DMS53 (cell line): Measurements from ENCODE around the gene C1QTNF12.
"Not testable (repeated sequence)": the region's sequence is repeated elsewhere in the genome, so short reads cannot be mapped to it uniquely, and the experiment has no call there.

Experiments used
- DNase-seq: peaks from one replicate; lab custom pipeline; 2025; lab: John Stamatoyannopoulos, UW

C1QTNF12 gene

DNA sequence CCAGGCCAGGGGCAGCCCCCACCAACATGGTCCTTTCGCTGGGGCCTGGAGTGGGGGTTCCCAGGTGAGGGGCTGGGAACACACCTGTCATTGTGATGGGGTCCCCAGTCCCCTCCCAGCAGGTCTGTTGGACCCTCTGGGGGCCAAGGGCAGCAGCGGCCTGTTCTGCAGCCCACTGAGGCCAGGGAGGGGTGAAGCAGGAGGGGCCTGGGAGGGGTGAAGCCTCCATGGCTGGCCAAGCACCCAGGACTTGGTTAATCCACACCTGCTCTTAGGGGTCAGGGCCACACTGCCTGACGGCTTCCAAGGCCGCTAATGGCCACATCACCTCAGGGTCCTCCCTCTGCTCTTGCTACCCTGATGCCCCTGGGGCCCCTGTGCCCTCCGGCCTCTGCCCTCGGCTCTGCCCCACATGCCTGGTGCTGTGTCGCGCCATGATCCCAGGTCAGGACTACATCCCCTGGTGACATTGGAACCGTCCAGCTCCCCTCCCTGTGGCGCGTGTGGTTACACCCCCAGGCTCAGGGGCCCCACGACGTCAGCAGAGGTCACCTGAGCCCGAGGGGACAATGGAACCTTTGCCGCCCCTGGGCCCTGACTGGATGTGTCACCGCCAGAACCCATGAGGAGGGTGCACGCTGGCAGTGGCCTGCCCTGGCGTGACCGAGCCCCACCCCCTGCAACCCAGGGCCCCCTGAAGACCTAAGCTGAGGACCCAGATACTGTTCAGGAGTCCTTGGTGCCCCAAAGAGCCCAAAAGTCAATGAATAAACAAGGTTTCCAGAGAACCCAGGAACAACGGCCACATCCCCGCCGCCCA is 47.2 kb downstream of the C1QTNF12 start:
- peak; percentile 41 for DNase-seq

DNA sequence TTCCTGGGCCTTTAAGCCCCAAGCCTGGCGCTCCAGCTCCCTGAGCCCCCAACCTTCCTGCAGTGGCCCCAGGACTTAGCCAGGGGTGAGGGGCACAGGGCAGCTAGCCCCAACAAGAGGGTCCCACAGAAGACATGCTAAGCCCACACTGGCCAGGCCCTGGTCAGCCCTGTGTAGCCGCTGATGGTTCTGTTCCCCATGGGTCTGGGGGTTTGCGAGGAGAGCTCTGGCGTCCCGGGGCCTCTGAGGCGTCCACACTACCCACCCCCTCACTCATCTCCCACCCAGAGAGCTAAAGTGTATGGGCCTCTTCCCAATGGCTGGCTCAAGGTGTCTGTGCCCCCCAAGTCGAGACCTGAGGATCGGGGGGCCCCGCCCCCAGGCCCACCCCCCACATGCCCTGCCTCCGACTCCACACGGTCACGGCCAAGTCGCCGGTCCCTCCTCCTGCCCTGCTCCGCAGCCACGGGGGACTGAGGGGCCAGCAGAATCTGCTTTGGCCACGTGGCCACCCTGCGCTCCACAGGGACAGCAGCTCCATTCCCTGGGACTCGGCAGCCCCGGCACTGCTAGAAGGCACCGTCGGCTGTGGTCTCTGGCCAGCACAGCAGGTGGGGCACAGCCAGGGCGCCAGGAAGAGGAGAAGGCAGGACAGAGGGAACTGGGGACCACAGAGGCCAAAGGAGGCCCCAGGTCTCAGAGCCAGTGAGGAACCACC is 47.9 kb downstream of the C1QTNF12 start:
- peak; percentile 53 for DNase-seq

DNA sequence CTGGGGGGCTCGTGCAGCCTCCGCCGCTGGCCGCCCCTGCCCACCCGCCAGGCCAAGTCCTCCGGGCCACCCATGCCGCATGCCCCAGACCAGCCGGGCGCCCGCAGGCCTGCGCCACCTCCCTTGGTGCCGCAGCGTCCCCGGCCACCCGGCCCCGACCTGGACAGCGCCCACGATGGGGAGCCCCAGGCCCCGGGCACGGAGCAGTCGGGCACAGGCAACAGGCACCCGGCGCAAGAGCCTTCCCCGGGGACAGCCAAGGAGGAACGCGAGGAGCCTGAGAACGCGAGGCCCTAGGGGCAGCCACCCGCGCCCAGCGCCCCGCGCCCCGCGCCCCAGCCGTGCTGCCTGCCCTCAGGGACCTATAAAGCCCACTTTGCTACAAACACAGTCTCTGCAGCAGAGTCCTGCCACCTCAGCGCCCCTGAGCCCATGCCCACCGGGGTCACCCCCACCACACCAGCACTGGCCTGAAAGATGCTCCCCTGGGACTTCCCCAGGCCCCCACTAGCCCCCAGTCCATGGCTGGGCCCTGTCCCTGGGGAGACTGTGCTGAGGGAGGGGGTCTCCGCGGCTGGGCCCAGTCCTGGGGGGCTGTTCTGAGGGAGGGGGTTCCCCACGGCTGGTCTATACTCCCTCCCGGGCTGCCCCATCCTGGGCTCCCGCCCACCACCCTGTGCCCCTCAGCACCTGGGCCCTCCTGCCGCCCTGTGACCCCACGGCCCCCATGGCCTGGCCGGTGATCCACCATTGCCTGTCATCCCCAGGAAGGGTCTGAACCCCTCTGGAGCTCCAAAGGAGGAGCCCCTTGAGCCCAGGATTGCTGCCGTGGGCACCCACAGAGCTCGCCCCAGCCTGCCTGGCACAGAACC is 48.7 kb downstream of the C1QTNF12 start:
- no peak for DNase-seq

DNA sequence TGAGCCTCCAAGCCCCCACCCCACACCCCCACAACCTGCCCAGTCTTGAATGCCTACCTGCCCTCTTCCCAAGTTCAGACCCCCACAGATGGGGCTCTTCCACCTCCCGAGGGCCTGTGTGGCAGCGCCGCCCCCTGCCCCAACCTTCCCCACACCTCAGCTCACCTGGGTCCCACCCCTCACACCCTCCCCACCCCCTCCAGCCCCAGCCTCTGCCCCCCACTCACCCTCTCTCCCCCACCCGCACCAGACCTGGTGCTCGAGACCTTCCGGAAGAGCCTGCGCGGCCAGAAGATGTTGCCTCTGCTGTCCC is 49.4 kb downstream of the C1QTNF12 start:
- DNase-seq: no peak

DNA sequence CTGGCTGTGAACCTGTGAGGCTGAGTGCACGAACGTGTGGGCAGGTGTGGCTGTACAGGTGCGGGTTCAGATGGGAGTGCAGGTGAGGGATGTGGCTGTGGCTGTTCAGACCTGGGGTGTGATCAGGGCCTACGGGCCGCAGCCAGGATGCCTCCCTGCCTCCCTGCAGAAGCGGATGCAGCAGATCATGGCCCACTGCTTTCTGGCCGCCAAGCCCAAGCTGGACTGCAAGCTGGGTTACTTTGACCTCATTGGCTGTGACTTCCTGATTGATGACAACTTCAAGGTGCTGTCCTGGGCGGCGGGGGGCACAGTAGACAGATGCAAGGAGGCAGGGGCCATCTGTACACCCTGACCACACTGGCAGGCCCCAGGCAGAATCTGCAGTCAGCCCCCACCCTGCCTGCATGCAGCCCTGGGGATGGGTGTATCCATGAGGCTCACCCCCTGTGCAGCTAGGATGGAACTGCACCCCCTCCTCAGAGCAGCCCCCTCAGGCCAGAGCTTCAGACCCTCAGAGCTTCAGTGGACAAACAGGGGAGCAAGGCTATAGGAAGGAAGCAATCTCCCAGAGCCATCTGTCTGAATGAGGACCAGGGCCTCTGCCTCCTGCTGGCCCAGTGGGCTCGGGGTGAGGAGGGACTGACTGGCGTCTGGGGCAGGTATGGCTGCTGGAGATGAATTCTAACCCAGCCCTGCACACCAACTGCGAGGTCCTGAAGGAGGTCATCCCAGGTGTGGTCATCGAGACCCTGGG is 49.9 kb downstream of the C1QTNF12 start:
- DNase-seq: no peak

DNA sequence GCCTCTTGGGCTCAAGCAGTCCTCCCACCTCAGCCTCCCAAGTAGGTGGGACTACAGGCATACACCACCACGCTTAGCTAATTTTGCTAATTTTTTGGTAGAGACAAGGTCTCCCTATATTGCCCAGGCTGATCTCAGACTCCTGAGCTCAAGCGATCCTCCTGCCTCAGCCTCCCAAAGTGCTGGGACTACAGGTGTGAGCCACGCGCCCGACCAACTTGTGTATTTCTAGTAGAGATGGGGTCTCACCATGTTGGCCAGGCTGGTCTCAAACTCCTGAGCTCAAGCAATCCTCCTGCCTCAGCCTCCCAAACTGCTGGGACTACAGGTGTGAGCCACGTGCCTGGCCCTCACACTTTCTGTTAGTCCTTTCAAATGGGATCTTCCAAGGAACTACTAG is 50.8 kb downstream of the C1QTNF12 start:
- not testable (repeated sequence) for DNase-seq

DNA sequence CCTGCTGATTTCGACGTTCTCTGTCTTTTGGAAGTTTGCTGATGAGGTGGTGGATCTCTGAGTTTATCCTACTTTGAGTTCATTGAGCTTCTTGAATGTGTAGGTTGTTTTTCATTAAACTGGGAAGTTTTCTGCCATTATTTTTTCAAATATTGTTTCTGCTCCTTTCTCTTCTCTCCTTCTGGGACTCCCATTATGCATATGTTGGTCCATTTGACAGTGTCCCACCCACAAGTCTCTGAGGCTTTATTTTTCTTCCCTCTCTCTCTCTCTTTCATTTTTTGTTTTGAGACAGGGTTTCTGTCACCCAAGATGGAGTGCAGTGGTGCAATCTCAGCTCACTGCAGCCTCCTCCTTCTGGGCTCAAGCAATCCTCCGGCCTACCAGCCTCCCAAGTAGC is 51.8 kb downstream of the C1QTNF12 start:
- DNase-seq: no peak
